ENCODE results near the gene LMBR1. TPM values are rescaled to one million over a fixed set of nuclear protein-coding genes. Genes with fewer than 3 reads are reported as not detected.
"Not testable (repeated sequence)": the region's sequence is repeated elsewhere in the genome, so short reads cannot be mapped to it uniquely, and the experiment has no call there.

Gene LMBR1
- total RNA-seq = 10 to 100 TPM; 73.9 to 97.4 TPM
- 10 to 100 TPM; 35.3 to 36.6 TPM for polyA plus RNA-seq

GRCh38 chr7:156892821-156893706, at the start of gene LMBR1:
TSS of gene LMBR1 (minus strand) at chr7:156893183. CDS start at chr7:156892993, 190 bp downstream.
- no peaks in the 10 kb centered on the region for H3K27me3 ChIP-seq (ENCODE audit: insufficient read depth, low read length)
- peaks cover 0 to 7% of the 10 kb centered on the region in 2 donors for H3K36me3 Mint-ChIP-seq
- H3K36me3 ChIP-seq (ENCODE audit: insufficient read depth, low read length) = no peaks in the 10 kb centered on the region
- no peaks in the 10 kb centered on the region for H3K27me3 Mint-ChIP-seq
- no peaks in the 10 kb centered on the region for H3K9me3 Mint-ChIP-seq
- CTCF ChIA-PET (ENCODE audit: partially characterized antibody) = interaction anchor here (0.7 to 1.5 kb wide), 7 partner anchors 13 to 1965 kb away, joined by 3 to 5 read pairs (median 4); no protein-coding TSS in a partner anchor
- peak within 1 kb of the TSS; percentile 90 to 96 (median 92) for H3K4me3 Mint-ChIP-seq
- peak within 1 kb of the TSS; percentile 92 to 97 (median 94) for H3K27ac Mint-ChIP-seq
- peak within 1 kb of the TSS; percentile 79 for H3K27ac ChIP-seq (ENCODE audit: low read depth, low read length)
- H3K4me3 ChIP-seq (ENCODE audit: low read length in 2 of 2) = peak within 1 kb of the TSS; percentile 67 to 80
- H3K4me1 Mint-ChIP-seq = peaks cover 19 to 63% (median 37%) of the 10 kb centered on the region in 4 donors
- H3K9me3 ChIP-seq (ENCODE audit: control insufficient read depth in 1 of 2, low read length in 2 of 2) = no peaks in the 10 kb centered on the region
- H3K4me1 ChIP-seq (ENCODE audit: insufficient read depth, low read length) = peaks cover 31% of the 10 kb centered on the region
- intact Hi-C loops (cut with micrococcal nuclease) = loop anchor here (1.0 to 10.0 kb wide), 8 partner anchors 30 to 1966 kb away; partner anchors contain the start of genes DNAJB6, NOM1, PAXIP1 and RNF32
- POLR2A ChIA-PET (ENCODE audit: partially characterized antibody) = interaction anchor here (0.8 to 2.1 kb wide), 15 partner anchors 10 to 1249 kb away, joined by 3 to 18 read pairs (median 3); partner anchors contain the start of genes DNAJB6, NOM1, RBM33 and UBE3C
- DNase-seq = peak; percentile 93 to 96 (median 94)

GRCh38 chr7:156942708-156943090, 49.7 kb upstream of the LMBR1 start:
- H3K9me3 Mint-ChIP-seq = peaks cover 0 to 2% (median 0%) of the 10 kb centered on the region in 8 donors
- peak overlapping the region in 1 of 8 donors; percentile 15 for H3K4me3 Mint-ChIP-seq
- DNase-seq = no peak
- H3K27ac ChIP-seq (ENCODE audit: low read depth, low read length) = no peak overlapping the region
- H3K27me3 ChIP-seq (ENCODE audit: insufficient read depth, low read length) = peaks cover 3% of the 10 kb centered on the region
- ChIA-PET CTCF (ENCODE audit: partially characterized antibody) (no interaction called here), POLR2A (ENCODE audit: partially characterized antibody) (no interaction called here)
- no peaks in the 10 kb centered on the region for H3K9me3 ChIP-seq (ENCODE audit: control insufficient read depth in 1 of 2, low read length in 2 of 2)
- intact Hi-C loops (cut with micrococcal nuclease) = no loop called here
- peaks cover 28 to 32% of the 10 kb centered on the region in 2 donors for H3K27me3 Mint-ChIP-seq
- H3K4me1 ChIP-seq (ENCODE audit: insufficient read depth, low read length) = no peaks in the 10 kb centered on the region
- H3K4me3 ChIP-seq (ENCODE audit: low read length in 2 of 2) = no peak overlapping the region
- no peaks in the 10 kb centered on the region for H3K36me3 Mint-ChIP-seq
- H3K4me1 Mint-ChIP-seq = peaks cover 0 to 3% (median 1%) of the 10 kb centered on the region in 4 donors
- H3K27ac Mint-ChIP-seq = no peak overlapping the region
- no peaks in the 10 kb centered on the region for H3K36me3 ChIP-seq (ENCODE audit: insufficient read depth, low read length)

- Histone ChIP-seq H3K36me3 (ENCODE audit: insufficient read depth, low read length) (no peaks in the 10 kb centered on the region), H3K9me3 (ENCODE audit: control insufficient read depth in 1 of 2, low read length in 2 of 2) (no peaks in the 10 kb centered on the region), H3K4me3 (ENCODE audit: low read length in 2 of 2) (no peak overlapping the region), H3K4me1 (ENCODE audit: insufficient read depth, low read length) (no peaks in the 10 kb centered on the region), H3K27me3 (ENCODE audit: insufficient read depth, low read length) (peaks cover 3% of the 10 kb centered on the region), H3K27ac (ENCODE audit: low read depth, low read length) (no peak overlapping the region)
- ChIA-PET CTCF (ENCODE audit: partially characterized antibody) (no interaction called here), POLR2A (ENCODE audit: partially characterized antibody) (no interaction called here)
- Mint-ChIP-seq H3K4me3 (no peak overlapping the region), H3K27ac (peak overlapping the region in 1 of 7 donors; percentile 64), H3K4me1 (peaks cover 0 to 3% (median 0%) of the 10 kb centered on the region in 4 donors), H3K27me3 (peaks cover 28 to 36% of the 10 kb centered on the region in 2 donors), H3K36me3 (no peaks in the 10 kb centered on the region), H3K9me3 (peaks cover 0 to 2% (median 0%) of the 10 kb centered on the region in 8 donors)
- intact Hi-C loops (cut with micrococcal nuclease) = no loop called here
- no peak for DNase-seq
Measured at GRCh38 chr7:156941393-156942182, 48.6 kb upstream of the LMBR1 start.

- DNase-seq = no peak
- no peaks in the 10 kb centered on the region for H3K9me3 ChIP-seq (ENCODE audit: control insufficient read depth in 1 of 2, low read length in 2 of 2)
- no peaks in the 10 kb centered on the region for H3K36me3 ChIP-seq (ENCODE audit: insufficient read depth, low read length)
- H3K27ac ChIP-seq (ENCODE audit: low read depth, low read length) = no peak overlapping the region
- H3K27me3 ChIP-seq (ENCODE audit: insufficient read depth, low read length) = peaks cover 3% of the 10 kb centered on the region
- H3K4me1 Mint-ChIP-seq = peaks cover 0 to 3% (median 0%) of the 10 kb centered on the region in 4 donors
- H3K4me3 ChIP-seq (ENCODE audit: low read length in 2 of 2) = no peak overlapping the region
- peaks cover 28 to 38% of the 10 kb centered on the region in 2 donors for H3K27me3 Mint-ChIP-seq
- H3K36me3 Mint-ChIP-seq = no peaks in the 10 kb centered on the region
- POLR2A ChIA-PET (ENCODE audit: partially characterized antibody) = no interaction called here
- peaks cover 0 to 2% (median 0%) of the 10 kb centered on the region in 8 donors for H3K9me3 Mint-ChIP-seq
- H3K27ac Mint-ChIP-seq = no peak overlapping the region
- no peaks in the 10 kb centered on the region for H3K4me1 ChIP-seq (ENCODE audit: insufficient read depth, low read length)
- CTCF ChIA-PET (ENCODE audit: partially characterized antibody) = no interaction called here
- intact Hi-C loops (cut with micrococcal nuclease) = no loop called here
- H3K4me3 Mint-ChIP-seq = no peak overlapping the region
Measured at GRCh38 chr7:156940421-156941122, 47.6 kb upstream of the LMBR1 start.

GRCh38 chr7:156936766-156937165, 43.8 kb upstream of the LMBR1 start:
- POLR2A ChIA-PET (ENCODE audit: partially characterized antibody); CTCF ChIA-PET (ENCODE audit: partially characterized antibody); H3K4me3 Mint-ChIP-seq; H3K36me3 Mint-ChIP-seq; H3K4me1 ChIP-seq (ENCODE audit: insufficient read depth, low read length); H3K27me3 ChIP-seq (ENCODE audit: insufficient read depth, low read length); intact Hi-C loops (cut with micrococcal nuclease); DNase-seq; H3K4me1 Mint-ChIP-seq; H3K27ac ChIP-seq (ENCODE audit: low read depth, low read length); H3K36me3 ChIP-seq (ENCODE audit: insufficient read depth, low read length); H3K27ac Mint-ChIP-seq; H3K9me3 ChIP-seq (ENCODE audit: control insufficient read depth in 1 of 2, low read length in 2 of 2); H3K4me3 ChIP-seq (ENCODE audit: low read length in 2 of 2); H3K9me3 Mint-ChIP-seq: not testable (repeated sequence)
- peaks cover 0 to 22% of the 10 kb centered on the region in 2 donors for H3K27me3 Mint-ChIP-seq

GRCh38 chr7:156935250-156935649, 42.3 kb upstream of the LMBR1 start:
- ChIA-PET CTCF (ENCODE audit: partially characterized antibody) (interaction anchor here (0.9 kb wide), 1 partner anchor 14 kb away, joined by 3 read pairs; no protein-coding TSS in a partner anchor), POLR2A (ENCODE audit: partially characterized antibody) (no interaction called here)
- no peak overlapping the region for H3K4me3 Mint-ChIP-seq
- Histone ChIP-seq H3K27me3 (ENCODE audit: insufficient read depth, low read length) (no peaks in the 10 kb centered on the region), H3K4me3 (ENCODE audit: low read length in 2 of 2) (no peak overlapping the region), H3K36me3 (ENCODE audit: insufficient read depth, low read length) (no peaks in the 10 kb centered on the region), H3K27ac (ENCODE audit: low read depth, low read length) (no peak overlapping the region), H3K9me3 (ENCODE audit: control insufficient read depth in 1 of 2, low read length in 2 of 2) (no peaks in the 10 kb centered on the region), H3K4me1 (ENCODE audit: insufficient read depth, low read length) (peaks cover under 1% of the 10 kb centered on the region)
- no peaks in the 10 kb centered on the region for H3K9me3 Mint-ChIP-seq
- H3K27me3 Mint-ChIP-seq = peaks cover 0 to 22% of the 10 kb centered on the region in 2 donors
- no peak for DNase-seq
- no peak overlapping the region for H3K27ac Mint-ChIP-seq
- intact Hi-C loops (cut with micrococcal nuclease) = no loop called here
- H3K36me3 Mint-ChIP-seq = no peaks in the 10 kb centered on the region
- H3K4me1 Mint-ChIP-seq = peaks cover 0 to 4% (median 3%) of the 10 kb centered on the region in 4 donors

All from CD4-positive, alpha-beta memory T cell (primary cell).